Progenitor cell of endocrine pancreas (in vitro differentiated cells): Measurements from ENCODE around the gene CCDC196. TPM values are rescaled to one million over a fixed set of nuclear protein-coding genes. Genes with fewer than 3 reads are reported as not detected.

Experiments used
- DNase-seq: peaks from one replicate; pipeline ENCODE4 v3.0.0; 2021; ENCODE audit warnings: low spot score; ENCODE audit not compliant: unreplicated experiment
- H3K27ac Mint-ChIP-seq: 2 replicates; pipeline ENCODE4 v1.8.0; 2021; ENCODE audit warnings: mild to moderate bottlenecking, moderate library complexity, mixed read lengths
- H3K27me3 Mint-ChIP-seq: 2 replicates; pipeline ENCODE4 v1.8.0; 2021; ENCODE audit warnings: mixed read lengths
- H3K36me3 Mint-ChIP-seq: 2 replicates; pipeline ENCODE4 v1.8.0; 2022; ENCODE audit warnings: mixed read lengths; ENCODE audit not compliant: insufficient read depth
- H3K4me1 Mint-ChIP-seq: 2 replicates; pipeline ENCODE4 v1.8.0; 2021; ENCODE audit warnings: low read depth, mixed read lengths
- H3K4me3 Mint-ChIP-seq: 2 replicates; pipeline ENCODE4 v1.8.0; 2021; ENCODE audit warnings: low read depth, mild to moderate bottlenecking, moderate library complexity, mixed read lengths
- H3K9me3 Mint-ChIP-seq: 2 replicates; pipeline ENCODE4 v1.8.0; 2021; ENCODE audit warnings: low read depth, mixed read lengths
- CTCF ChIP-seq: fragments of 200-600 bp; sonication (generic); IDR thresholded peaks from one replicate; pipeline ENCODE4 v1.5.0; 2021; ENCODE audit warnings: antibody characterized with exemption, mild to moderate bottlenecking; ENCODE audit not compliant: unreplicated experiment
- total RNA-seq: library from RNA; stranded (reverse); gene quantifications from 2 replicates; pipeline ENCODE4 v1.2.1, GENCODE V29; 2021

CCDC196 gene
- total RNA-seq, 1 donor from 2014 or later = not detected

- Mint-ChIP-seq H3K4me1 (peaks cover 8% of the 10 kb centered on the region), H3K27ac (no peak overlapping the region), H3K4me3 (peak overlapping the region; percentile 87), H3K9me3 (no peaks in the 10 kb centered on the region), H3K27me3 (peaks cover 27% of the 10 kb centered on the region), H3K36me3 (no peaks in the 10 kb centered on the region)
- DNase-seq = no peak
- no peak for TF ChIP-seq CTCF
Measured at GRCh38 chr14:66509874-66510273, 23.7 kb downstream of the CCDC196 start.

GRCh38 chr14:66511849-66512248 is 25.7 kb downstream of the CCDC196 start:
- Mint-ChIP-seq H3K4me3 (no peak overlapping the region), H3K4me1 (peaks cover 8% of the 10 kb centered on the region), H3K27ac (no peak overlapping the region), H3K27me3 (peaks cover 27% of the 10 kb centered on the region), H3K36me3 (no peaks in the 10 kb centered on the region), H3K9me3 (no peaks in the 10 kb centered on the region)
- no peak for DNase-seq
- TF ChIP-seq CTCF = no peak

GRCh38 chr14:66514213-66514612 is 28.0 kb downstream of the CCDC196 start:
- no peak overlapping the region for H3K27ac Mint-ChIP-seq

GRCh38 chr14:66530526-66530925 is 44.4 kb downstream of the CCDC196 start:
- Mint-ChIP-seq H3K9me3 (peaks cover 13% of the 10 kb centered on the region), H3K4me1 (no peaks in the 10 kb centered on the region), H3K27ac (no peak overlapping the region), H3K27me3 (no peaks in the 10 kb centered on the region), H3K4me3 (no peak overlapping the region), H3K36me3 (no peaks in the 10 kb centered on the region)
- no peak for TF ChIP-seq CTCF
- no peak for DNase-seq

More at GRCh38 chr14:66514213-66514612, 28.0 kb downstream of the CCDC196 start:
- Mint-ChIP-seq H3K9me3 (peaks cover 7% of the 10 kb centered on the region), H3K27me3 (peaks cover 27% of the 10 kb centered on the region), H3K36me3 (no peaks in the 10 kb centered on the region), H3K4me3 (no peak overlapping the region), H3K4me1 (peaks cover 3% of the 10 kb centered on the region)
- DNase-seq = no peak
- TF ChIP-seq CTCF = no peak

- Mint-ChIP-seq H3K27me3 (no peaks in the 10 kb centered on the region), H3K27ac (no peak overlapping the region), H3K36me3 (no peaks in the 10 kb centered on the region), H3K4me1 (peaks cover 3% of the 10 kb centered on the region), H3K4me3 (no peak overlapping the region), H3K9me3 (no peaks in the 10 kb centered on the region)
- no peak for TF ChIP-seq CTCF
- no peak for DNase-seq
Measured at GRCh38 chr14:66539034-66539433, 52.9 kb downstream of the CCDC196 start.
